ENCODE data around the gene POU2F3.

- TF ChIP-seq CTCF (IDR thresholded peaks at IDR 0.05; ENCODE audit: low read depth, low read length) = no peak
- no peak for TF ChIP-seq EZH2phosphoT487 (IDR thresholded peaks at IDR 0.05; ENCODE audit: low read depth)
These were observed 48.9 kb upstream of the POU2F3 start for GRCh38 chr11:120191058-120191457.
